T-helper 9 cell (primary cell): ENCODE results near the gene AXDND1.
"Not testable (repeated sequence)": the region's sequence is repeated elsewhere in the genome, so short reads cannot be mapped to it uniquely, and the experiment has no call there.

Source experiments
- DNase-seq: peaks from one replicate; pipeline ENCODE4 v3.0.0-alpha.2; 2020
- total RNA-seq, 2 donors: gene quantifications; one replicate each; lab custom pipeline; 2026; lab: John Stamatoyannopoulos, UW

AXDND1 gene, protein sequence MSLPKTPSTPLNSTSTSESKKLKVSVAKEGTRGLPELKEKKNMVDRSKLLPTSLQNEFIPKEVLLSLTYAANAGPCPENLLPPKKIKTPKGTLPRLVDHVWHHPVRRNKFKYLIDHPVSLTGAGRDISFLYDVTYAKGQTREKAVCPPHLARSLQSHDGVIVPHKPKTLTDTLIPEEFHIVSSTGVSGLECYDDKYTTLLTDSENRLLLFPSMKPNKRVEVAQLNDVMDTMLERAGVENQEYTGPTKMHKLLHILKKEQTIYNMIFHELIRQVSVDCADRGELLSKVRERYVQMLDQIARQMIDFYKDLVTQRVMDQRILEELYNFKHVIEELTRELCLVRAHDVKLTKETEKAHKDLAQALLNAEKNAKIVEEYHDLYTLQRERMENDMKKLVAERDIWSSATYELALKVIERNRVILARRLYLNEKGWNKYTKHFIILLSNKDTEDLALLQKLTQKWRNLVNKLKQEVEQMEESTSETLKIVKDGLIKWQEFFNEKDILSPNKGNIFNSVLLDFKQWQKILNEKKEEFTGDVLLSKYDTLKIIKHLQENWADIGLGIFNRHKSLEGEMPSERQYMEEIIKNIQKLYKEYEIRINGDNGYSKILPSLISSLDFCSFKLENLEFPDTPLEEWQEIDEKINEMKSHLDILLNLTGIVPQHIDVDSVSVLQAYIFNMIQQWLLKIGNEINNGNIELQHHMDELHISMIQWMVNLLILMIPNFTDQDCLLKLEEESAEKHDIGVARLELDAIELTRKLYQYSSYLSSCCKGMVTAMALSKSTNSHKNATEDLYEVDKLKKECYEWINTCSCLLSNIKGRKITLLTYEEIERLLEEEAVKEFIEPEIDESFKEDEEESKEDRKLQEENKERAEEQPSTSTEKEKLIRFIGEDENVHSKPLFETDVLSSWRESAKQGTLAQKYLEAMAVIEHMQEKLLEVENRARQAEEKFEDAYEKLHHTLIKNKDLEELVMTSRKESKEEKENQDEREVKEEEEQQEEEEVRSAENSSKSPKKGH
- total RNA-seq = 0.28 to 0.97 reads per million in 2 donors

DNA sequence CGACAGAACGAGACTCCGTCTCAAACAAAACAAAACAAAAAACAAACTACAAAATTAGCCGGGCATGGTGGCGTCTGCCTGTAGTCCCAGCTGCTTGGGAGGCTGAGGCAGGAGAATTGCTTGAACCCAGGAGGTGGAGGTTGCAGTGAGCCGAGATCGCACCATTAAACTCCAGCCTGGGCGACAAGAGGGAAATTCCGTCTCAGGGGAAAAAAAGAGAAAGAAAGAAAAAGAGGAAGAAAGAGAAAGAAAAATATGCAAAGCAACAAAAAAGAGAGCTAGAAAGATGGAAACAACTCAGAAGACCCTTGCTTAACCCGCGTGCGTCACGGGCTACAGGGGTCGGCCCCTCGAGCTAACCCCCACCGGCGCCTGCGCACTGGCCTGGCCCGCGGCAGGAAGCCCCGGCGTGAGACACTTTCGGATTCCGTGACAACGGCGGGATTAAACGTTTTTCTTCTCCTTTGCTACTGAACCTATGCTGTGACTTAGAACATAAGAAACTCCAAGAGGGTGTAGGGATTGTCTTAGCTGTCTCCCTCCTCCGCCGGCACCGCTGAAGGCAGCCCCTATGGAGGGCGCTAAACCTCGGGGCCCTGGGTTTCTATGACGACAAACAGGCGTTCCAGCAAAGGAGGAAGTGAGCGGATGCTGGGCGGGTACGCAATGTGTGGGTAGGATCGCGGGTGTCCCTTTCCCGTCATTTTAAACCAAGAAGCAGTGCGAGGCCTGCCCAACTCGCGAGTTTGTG lies at the start of gene AXDND1:
TSS of gene AXDND1 (plus strand) at position 630 of the 751 bp plus-strand sequence. CDS start 539 bp downstream, outside the sequence.
- peak; percentile 80 for DNase-seq

DNA sequence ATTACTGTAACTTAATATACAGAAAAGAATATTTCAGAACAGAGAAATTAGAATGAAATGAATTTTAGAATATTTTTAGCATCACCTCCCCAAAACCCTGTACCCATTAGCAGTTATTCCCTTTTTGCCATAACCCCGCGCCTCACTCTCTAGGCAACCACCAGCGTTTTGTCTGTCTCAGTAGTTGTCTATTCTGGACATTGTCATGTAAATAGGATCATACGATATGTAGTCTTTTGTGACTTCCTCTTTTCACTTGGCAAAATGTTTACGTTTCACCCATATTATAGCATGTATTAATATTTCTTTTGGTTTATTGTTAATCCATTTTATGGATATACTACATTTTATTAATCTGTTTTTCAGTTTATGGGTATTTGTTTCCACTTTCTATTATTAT lies 47.3 kb upstream of the AXDND1 start:
- no peak for DNase-seq

DNA sequence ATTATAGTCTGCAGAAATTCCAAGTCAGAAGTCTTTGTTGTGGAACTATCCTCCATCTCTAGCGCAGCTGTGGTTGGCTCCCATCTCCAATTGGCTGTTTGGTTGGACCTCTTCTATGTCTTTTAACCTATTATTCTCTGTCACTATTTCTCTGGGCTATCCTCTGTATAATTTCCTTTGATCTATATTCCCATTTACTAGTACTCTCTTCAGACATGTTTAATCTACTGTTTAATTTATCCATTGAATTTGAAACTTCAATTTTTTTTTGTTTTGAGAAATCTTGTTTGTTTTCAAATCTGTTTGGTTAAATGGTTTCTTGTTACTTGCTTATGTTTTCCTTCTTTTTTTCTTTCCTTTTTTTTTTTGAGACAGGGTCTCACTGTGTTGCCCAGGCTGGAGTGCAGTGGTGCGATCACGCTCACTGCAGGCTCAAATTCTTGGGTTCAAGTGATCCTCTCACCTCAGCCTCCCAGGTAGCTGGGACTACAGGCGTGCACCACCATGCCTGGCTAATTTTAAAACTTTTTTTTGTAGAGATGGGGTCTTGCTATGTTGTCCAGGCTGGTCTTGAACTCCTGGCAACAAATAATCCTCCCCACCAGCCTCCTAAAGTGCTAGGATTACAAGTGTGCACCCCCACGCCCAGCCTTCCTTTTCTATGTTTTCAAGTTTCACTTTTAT lies 44.1 kb upstream of the AXDND1 start:
- DNase-seq = no peak

- DNase-seq = no peak
Observed at GRCh38 chr1:179322557-179322956, 43.2 kb upstream of the AXDND1 start.

- no peak for DNase-seq
Observed at GRCh38 chr1:179323436-179323835, 42.3 kb upstream of the AXDND1 start.

DNA sequence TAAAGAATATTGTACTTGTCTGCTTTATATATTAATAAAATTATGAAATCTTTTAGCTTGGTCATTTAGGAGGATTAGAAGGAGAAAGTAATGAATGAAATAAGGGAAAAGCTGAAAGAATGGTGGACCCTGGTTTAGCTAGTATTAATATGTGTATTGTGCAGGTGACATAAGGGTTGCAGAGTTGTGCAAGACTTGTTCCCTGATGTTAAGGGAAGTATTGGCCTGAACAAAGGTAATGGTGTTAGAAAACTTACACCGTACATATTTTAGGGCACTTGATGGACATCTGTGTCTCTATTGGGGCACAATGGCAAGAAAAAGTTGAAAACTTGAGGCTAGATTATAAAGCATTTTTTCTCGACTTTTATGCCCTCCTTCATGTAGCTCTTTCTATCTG lies 39.9 kb upstream of the AXDND1 start:
- DNase-seq = no peak

DNA sequence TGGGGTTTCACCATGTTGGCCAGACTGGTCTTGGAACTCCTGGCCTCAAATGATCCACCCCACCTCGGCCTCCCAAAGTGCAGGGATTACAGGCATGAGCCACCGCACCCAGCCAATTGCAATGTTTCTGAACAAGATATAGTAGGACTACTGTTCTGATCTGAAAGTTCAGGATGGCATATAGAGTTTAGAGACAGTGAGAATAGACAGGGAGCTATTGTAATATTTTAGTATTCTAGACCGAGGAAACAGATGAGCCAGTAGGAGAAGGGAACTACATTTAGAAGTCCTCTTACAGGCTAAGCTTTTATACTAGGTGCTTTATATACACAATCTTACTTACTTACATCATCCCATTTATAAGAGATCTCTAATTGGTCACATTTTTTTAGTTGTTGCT lies 39.0 kb upstream of the AXDND1 start:
- DNase-seq = no peak

DNA sequence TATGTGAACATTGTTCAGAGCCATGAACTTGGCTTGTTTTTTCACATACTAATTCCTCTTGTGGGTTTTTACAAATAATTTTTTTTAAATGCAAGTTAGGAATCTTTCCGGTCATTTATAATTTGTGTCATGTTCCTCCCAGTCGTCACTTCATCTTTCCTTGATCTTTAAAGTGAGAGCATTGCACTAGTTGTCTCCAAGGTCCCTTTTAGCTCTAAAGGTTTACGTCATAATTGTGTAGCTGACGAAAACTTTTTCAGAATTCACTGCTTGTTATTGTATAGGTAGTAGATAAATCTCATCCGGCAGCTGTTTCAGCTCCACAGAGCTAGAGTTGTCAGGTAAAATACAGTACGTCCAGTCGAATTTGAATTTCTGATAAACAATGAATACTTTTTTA lies 38.6 kb upstream of the AXDND1 start:
- DNase-seq = no peak

DNA sequence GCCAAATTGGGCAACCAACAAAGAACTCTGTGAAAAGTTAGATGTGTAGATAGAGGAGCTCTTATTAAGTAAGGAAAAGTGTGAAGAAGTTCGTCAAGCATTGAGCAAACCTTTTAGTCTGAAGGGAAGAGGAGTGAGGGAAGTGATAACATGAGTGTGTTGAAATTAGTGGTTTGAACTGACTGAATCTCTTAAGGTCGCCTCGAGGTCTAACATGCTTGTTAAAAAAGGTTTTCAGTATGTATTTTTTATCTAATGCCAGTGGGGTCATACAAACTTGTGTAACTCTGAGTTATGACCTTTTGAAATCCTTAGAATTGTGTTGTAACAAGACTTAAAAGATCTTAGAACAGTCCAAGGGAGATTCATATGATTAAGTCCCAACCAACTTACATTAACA lies 38.1 kb upstream of the AXDND1 start:
- DNase-seq = no peak

- DNase-seq = no peak
Observed at GRCh38 chr1:179329862-179330261, 35.9 kb upstream of the AXDND1 start.

GRCh38 chr1:179334440-179334839 lies 31.3 kb upstream of the AXDND1 start:
- no peak for DNase-seq

DNA sequence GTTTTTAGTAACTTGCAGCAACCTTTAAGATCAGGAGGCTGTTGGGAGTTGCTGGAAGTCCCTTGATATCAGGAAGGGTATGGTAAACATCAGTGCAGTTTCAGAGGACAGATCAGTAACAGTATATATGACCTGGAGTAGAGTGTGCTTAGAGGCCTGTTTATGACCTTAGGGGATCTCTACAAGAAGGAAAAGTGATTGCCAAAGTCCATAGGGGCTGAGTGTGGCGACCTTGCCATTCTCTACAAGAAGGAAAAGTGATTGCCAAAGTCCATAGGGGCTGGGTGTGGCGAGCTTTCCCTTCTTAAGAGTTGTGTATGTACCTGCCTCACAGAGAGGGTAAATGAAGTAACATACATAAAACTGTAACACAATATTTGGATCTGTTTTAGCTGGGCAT lies 28.5 kb upstream of the AXDND1 start:
- no peak for DNase-seq

DNA sequence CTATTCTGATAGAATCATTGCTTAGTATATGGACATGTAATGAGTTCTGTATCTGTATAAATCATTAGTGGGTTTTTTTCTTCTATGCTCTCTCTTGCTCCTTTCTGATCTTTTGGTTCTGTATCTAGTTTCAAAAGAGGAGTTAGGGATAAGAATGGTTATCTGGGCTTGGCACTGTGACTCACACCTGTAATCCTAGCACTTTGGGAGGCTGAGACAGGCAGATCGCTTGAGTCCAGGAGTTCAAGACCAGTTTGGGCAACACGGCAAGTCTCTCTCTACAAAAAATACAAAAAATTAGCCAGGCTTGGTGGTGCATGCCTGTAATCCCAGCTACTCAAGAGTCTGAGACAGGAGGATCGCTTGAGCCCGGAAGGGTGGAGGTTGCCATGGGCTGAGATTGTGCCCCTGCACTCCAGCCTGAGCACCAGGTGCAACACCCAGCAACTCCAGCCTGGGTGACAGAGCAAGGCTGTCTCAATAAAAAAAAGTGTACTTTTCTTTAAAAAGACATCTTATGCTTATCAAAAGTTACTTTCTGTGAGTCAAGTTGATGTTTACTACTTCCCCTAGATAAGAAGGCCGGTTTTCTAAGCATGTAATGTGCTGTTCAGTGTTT lies 27.7 kb upstream of the AXDND1 start:
- DNase-seq = no peak

DNA sequence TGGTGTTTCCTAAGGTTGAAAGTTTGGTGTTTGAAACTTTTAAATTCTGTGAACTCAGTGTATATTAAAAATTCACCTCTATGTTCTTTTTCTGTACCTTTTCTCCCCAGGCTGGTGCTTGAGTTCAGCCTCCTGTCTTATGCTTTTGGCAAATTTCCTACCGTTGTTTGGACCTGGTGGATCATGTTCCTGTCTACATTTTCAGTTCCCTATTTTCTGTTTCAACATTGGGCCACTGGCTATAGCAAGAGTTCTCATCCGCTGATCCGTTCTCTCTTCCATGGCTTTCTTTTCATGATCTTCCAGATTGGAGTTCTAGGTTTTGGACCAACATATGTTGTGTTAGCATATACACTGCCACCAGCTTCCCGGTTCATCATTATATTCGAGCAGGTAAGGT lies 24.9 kb upstream of the AXDND1 start:
- DNase-seq = no peak

GRCh38 chr1:179341943-179342547 lies 23.7 kb upstream of the AXDND1 start:
- DNase-seq = no peak

- DNase-seq = no peak
Observed at GRCh38 chr1:179342740-179343404, 22.9 kb upstream of the AXDND1 start.

DNA sequence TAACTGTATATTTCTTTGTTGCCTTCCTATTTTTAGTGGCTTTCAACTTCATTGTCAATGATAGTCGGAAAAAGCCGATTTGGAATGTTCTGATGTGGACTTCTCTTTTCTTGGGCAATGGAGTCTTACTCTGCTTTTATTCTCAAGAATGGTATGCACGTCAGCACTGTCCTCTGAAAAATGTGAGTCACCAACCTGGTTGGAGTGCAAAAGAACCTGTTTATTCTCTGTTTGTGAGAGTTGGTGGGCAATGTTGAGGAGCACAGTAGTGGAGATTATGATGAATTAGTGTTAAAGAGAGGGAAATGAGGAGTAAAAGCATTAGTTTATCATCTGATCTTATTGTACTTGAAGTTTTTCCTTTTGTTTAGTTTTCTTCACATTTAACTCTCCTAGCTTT lies 14.5 kb upstream of the AXDND1 start:
- DNase-seq = no peak

DNA sequence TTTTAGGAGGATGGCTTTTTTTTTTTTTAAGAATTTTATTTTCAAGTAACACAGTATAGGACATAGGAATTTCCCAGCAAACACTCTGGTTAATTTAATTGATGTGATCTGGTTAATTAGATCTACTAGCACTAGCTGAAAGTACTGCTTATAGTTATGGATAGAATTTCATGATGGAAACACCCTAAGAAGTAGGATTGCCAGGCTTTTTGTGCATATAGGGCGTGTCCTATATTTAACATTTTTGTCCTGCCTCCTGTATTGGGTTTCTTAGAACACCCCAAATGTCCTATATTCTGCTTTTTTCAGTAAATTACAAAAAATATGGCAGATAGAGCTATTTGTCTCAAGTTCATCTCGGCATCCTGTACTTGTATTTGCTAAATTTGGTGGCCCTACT lies 13.5 kb upstream of the AXDND1 start:
- DNase-seq = no peak

DNA sequence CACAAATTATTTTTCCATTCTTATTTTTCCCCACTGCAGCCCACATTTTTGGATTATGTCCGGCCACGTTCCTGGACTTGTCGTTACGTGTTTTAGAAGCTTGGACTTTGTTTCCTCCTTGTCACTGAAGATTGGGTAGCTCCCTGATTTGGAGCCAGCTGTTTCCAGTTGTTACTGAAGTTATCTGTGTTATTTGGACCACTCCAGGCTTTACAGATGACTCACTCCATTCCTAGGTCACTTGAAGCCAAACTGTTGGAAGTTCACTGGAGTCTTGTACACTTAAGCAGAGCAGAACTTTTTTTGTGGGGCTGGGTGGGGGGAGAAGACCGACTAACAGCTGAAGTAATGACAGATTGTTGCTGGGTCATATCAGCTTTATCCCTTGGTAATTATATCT lies 12.2 kb upstream of the AXDND1 start:
- no peak for DNase-seq

DNA sequence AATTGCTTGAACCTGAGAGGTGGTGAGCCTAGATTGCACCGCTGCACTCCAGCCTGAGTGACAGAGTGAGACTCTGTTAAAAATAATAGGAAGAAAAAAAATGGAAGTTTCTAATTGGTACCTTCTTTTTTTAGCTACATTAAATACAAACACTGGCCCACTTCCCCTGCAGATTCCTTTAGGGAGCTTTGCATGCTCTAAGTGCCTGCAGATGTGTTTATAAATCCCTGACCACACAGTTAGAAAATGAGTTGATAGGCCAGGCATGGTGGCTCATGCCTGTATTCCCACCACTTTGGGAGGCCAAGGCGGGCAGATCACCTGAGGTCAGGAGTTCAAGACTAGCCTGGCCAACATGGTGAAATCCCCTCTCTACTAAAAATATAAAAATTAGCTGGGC lies 4.1 kb upstream of the AXDND1 start:
- DNase-seq = not testable (repeated sequence)
